Measurements from ENCODE around the gene CD81. TPM values are rescaled to one million over a fixed set of nuclear protein-coding genes. Genes with fewer than 3 reads are reported as not detected.

The CD81 gene
- total and polyA plus RNA-seq, 9 of the 15 experiments (the other 6 are each of a cell fraction or from before 2014, with no cell fraction given), result 2.4 to 189 (median 61.7) TPM

- H3K9me1 ChIP-seq (ENCODE audit: control insufficient read depth, insufficient read depth, low read length), result peaks cover 2% of the 10 kb centered on the region
- BruUV-seq (replicated peaks), result no TSS peak
- WGBS (ENCODE audit: insufficient coverage, low coverage, missing lambda C conversion rate), result 34% methylated on average over 29 of the region's 36 CpGs
- no peaks in the 10 kb centered on the region for H3K79me2 ChIP-seq (ENCODE audit: control insufficient read depth, insufficient read depth, low read length)
- DNase-seq (ENCODE audit: extremely low read depth in 1 of 4, low spot score in 3 of 4) (peak; percentile 76 to 84 (median 81)), ATAC-seq (peak; percentile 86), FAIRE-seq (peak; percentile 85)
- peaks cover 0 to 54% of the 10 kb centered on the region in 2 experiments; a peak in 3 of 5 replicates for H3K4me1 ChIP-seq (replicated peaks in 1 of 2; ENCODE audit: control insufficient read depth in 2 of 2, insufficient read depth in 2 of 2, low read length in 2 of 2)
- 0 out of 2 replicates have a peak overlapping the region, but pooled peaks have one; percentile 46 for H3K4me2 ChIP-seq (ENCODE audit: insufficient read depth, low read length)
- CTCF ChIA-PET (ENCODE audit: low intra/inter-chr PET ratio), result interaction anchor here (0.6 to 4.3 kb wide), 9 partner anchors 20 to 254 kb away, joined by 3 to 85 read pairs (median 4); no protein-coding TSS in a partner anchor
- POLR2A ChIA-PET, result interaction anchor here (0.6 to 4.3 kb wide), 8 partner anchors 9 to 256 kb away, joined by 3 to 24 read pairs (median 3); partner anchors contain the start of gene CD81
- intact Hi-C loops (cut with micrococcal nuclease), result loop anchor here (1.0 kb wide), 3 partner anchors 20 to 223 kb away; partner anchors contain the start of gene TSSC4
- H4K20me1 ChIP-seq (replicated peaks; ENCODE audit: control insufficient read depth, insufficient read depth, low read length), result peaks cover 16% of the 10 kb centered on the region; the same call in 1 of the 2 replicates
- in situ Hi-C loops (cut with MboI), result loop anchor here (5.0 kb wide), 2 partner anchors 108 to 218 kb away; no protein-coding TSS in a partner anchor
- H2AFZ ChIP-seq (ENCODE audit: low read depth, low read length), result peak overlapping the region; percentile 75
- H3K4me3 ChIP-seq, result no peak overlapping the region
- H3K9ac ChIP-seq (ENCODE audit: insufficient read depth in 1 of 2, low read depth in 2 of 2, low read length in 2 of 2), result peak overlapping the region in 1 of 2 experiments; percentile 79; a peak in 2 of 4 replicates
- H3K27ac ChIP-seq (ENCODE audit: extremely low read depth, low read depth, low read length), result no peak overlapping the region
- H3K36me3 ChIP-seq (ENCODE audit: control insufficient read depth, insufficient read depth, low read length), result no peaks in the 10 kb centered on the region
- H3K9me3 ChIP-seq (replicated peaks; ENCODE audit: control insufficient read depth, insufficient read depth, low read depth, low read length), result no peaks in the 10 kb centered on the region
- peaks cover 5 to 65% of the 10 kb centered on the region in 2 experiments; a peak in 4 of 5 replicates for H3K27me3 ChIP-seq (ENCODE audit: control insufficient read depth in 2 of 2, insufficient read depth in 2 of 2, low read length in 2 of 2)
- TF ChIP-seq KDM2B (CRISPR knock-in tag; IDR thresholded peaks at IDR 0.05) (0 out of 2 replicates have a peak, but pooled peaks have one; percentile 18), YBX1 (IDR thresholded peaks at IDR 0.05) (no peak), ZBTB5 (IDR thresholded peaks at IDR 0.05) (no peak), CBFA2T2 (conservative IDR thresholded peaks at IDR 0.05) (no peak), MXI1 (IDR thresholded peaks at IDR 0.05; ENCODE audit: low read depth, low read length) (no peak), BRD9 (IDR thresholded peaks at IDR 0.05; ENCODE audit: low read depth, partially characterized antibody) (peak; percentile 33), POLR3G (IDR thresholded peaks at IDR 0.05; ENCODE audit: extremely low read depth, insufficient read length, insufficient replicate concordance) (no peak), PRMT5 (CRISPR knock-in tag; IDR thresholded peaks at IDR 0.05) (no peak), HES1 (IDR thresholded peaks at IDR 0.05; ENCODE audit: low read depth) (no peak), SUPT5H (IDR thresholded peaks at IDR 0.05) (no peak), MAFG (tag; conservative IDR thresholded peaks at IDR 0.05) (no peak), PREB (CRISPR knock-in tag; IDR thresholded peaks at IDR 0.05) (no peak), BCOR (IDR thresholded peaks at IDR 0.05) (no peak), JUNB (CRISPR knock-in tag; conservative IDR thresholded peaks at IDR 0.05) (no peak), TSC22D4 (tag; IDR thresholded peaks at IDR 0.05) (no peak), GMEB1 (CRISPR knock-in tag; IDR thresholded peaks at IDR 0.05) (no peak), ZNF263 (CRISPR knock-in tag; IDR thresholded peaks at IDR 0.05; ENCODE audit: borderline replicate concordance) (no peak)
Measured at GRCh38 chr11:2419638-2420501, 42.8 kb downstream of the CD81 start.
